GM18505 (cell line): Measurements from ENCODE around the gene PEX5L.
A peak's percentile ranks its signal among the peaks of the same experiment; 100 is the strongest.

Experiments used
- ATAC-seq: cut with Tn5 transposase; IDR thresholded peaks from one replicate; pipeline ENCODE4 v1.9.1; 2021; ENCODE audit not compliant: unreplicated experiment
- POLR2A ChIP-seq: IDR thresholded peaks from 4 replicates; pipeline ENCODE4 v1.6.1; 2011; ENCODE audit warnings: borderline replicate concordance; ENCODE audit not compliant: insufficient read depth, insufficient read length; ENCODE audit errors: extremely low read depth

PEX5L gene

DNA sequence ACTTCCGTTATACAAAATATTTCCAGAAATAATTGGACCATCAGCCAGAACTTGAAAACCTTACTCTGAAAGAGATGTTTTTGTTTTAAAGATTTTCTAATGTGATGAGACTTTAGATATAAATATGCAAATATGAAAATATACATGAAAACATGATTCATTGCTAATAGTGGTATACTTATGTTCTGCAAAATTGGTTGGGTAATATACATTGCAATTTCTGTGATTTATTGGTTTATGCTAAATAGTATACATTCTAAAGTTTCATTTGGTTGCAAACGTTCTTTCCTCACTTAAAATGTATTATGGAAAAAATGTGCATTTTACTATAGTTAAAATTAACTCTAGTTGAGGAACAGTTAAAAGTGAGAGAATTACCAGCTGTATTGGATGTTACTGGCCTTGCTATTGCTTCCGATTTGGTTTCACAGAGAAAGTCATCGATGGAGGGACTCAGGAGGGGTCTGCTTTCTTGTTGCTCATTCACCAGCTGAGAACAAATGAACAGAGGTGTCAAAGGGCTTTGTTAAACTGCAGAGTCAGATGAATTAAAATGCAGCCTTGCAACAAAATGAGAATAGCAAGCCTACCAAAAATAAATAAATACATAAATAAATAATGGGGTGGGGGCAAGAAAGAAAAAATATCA lies 149.3 kb downstream of the PEX5L start:
- TF ChIP-seq POLR2A = no peak
- no peak for ATAC-seq

DNA sequence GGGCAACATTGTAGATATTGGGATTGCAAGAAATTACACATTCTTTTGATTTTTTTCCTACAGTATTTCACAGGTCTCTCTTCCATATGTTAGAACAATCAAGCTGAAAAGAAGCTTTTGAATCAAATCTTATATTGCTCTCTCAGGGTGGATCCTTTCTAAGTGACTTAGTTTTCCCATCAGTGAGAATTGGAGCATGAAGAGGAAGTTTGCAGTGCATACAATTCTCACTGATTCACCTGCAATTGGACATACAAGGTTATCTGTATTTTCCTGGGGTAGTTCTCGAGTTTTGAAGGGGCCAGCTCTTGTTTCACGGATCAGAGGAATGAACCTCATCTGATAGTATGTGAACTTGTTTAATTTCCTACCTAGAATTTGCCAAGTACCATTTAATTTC lies 150.8 kb downstream of the PEX5L start:
- no peak for TF ChIP-seq POLR2A
- ATAC-seq = no peak

DNA sequence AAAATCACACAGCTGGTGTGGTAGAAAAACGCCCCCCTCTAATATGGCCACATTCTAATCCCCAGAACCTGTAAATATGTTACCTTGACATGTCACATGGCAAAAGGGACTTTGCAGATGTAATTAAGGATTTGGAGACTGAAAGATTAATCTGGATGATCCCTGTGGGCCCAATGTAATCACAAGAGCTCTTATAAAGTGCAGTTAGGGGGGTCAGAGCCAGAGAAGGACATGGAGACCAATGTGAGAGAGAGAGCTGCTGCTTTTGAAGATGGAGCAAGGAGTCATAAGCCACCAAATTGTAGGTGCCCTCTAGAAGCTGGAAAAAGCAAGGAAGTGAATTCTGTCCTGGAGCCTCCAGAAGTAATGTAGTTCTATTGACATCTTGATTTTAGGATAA lies 152.6 kb downstream of the PEX5L start:
- no peak for TF ChIP-seq POLR2A

DNA sequence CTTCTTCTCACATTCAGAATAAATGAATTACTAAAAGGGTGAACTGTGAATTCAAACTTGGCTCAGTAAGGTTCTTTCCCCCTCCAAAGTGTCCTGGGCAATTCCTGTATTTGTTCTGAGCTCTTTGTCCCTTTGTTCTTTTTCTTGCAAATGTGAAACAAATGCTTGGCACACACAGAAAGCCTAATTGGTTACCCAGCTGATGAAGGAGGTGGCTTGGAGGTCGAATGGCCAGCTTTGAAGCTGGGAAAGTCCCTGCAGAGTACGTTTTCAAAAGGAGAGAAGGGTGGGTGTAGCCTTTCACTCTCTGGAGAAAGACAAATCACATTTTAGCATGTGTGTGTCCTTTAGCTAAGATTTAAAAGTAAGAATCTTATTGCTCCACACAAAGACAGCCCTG lies 154.4 kb downstream of the PEX5L start:
- ATAC-seq = peak; percentile 78
- no peak for TF ChIP-seq POLR2A

More for the DNA sequence above, 152.6 kb downstream of the PEX5L start:
- no peak for ATAC-seq

DNA sequence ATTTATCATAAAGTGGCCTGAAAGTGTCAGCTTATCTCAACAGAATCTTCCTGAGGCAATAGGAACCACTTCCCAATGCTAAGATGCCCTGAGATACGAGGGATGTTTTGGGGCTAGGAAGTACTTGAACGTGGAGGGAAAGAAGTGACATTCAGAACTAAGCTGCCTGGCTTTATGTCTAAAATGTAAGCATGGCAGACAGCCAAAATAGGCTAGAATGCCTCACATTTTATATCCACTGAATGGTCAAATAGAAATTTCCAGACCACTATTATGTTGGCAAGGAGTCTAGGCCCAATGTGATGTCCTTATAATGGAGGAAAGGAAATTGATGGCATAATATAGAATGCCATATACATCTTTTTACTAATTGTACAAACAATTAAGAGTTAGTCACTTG lies 154.9 kb downstream of the PEX5L start:
- no peak for TF ChIP-seq POLR2A
- ATAC-seq = no peak

DNA sequence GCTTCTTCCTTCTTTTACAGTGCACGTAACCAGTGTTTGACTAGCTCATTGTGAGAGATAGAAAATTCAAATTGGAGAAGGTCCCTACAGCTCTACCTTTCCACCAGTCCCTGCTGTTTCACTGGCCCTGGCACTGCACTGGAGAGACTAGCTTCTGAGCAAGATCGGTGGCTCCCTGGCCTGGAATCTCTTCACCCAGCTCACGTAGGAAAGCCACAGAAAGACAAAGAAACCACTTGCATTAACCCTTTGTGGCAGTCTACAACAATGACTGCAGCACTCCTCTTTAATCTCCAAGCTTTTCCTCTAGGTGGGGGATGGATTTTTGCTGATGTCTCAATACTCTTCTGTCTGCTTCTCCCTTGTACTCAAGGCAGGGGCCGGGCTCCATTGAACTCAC lies 155.9 kb downstream of the PEX5L start:
- ATAC-seq = no peak
- TF ChIP-seq POLR2A = no peak

DNA sequence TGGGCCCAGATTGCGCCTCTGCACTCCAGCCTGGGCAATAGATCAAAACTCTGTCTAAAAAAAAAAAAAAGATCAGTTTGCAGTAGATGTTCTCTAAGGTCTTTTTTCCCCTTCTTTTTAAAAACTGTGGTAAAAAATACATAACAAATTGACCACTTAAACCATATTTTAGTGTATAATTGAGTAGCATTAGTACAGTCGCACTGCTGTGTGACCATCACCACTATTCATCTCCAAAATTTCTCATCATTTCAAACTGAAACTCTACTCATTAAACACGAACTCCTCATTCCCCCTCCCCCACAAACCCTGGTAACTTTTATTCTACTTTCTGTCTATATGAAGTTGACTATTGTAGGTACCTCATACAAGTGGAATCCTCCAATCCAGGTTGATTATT lies 160.3 kb downstream of the PEX5L start:
- ATAC-seq = no peak
- TF ChIP-seq POLR2A = no peak

DNA sequence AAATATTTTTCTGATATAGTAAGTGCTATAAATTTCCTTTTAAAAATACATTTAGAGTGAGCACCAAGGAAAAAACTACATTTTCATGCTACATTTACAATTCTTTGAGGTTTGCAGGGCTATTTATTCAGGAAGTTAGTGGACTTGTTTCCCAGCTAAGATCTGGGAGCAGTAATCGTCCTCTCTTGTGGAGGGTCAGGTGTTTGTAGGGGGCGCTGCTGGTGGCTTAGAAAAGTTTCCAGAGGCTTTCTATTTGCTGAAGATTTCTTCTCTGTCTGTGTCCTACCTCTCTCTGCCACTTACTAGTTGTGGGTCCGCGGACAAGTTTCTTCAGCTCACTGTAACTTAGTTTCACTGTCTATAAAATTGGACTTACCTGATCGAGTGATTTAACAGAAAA lies 163.9 kb downstream of the PEX5L start:
- no peak for ATAC-seq
- no peak for TF ChIP-seq POLR2A

DNA sequence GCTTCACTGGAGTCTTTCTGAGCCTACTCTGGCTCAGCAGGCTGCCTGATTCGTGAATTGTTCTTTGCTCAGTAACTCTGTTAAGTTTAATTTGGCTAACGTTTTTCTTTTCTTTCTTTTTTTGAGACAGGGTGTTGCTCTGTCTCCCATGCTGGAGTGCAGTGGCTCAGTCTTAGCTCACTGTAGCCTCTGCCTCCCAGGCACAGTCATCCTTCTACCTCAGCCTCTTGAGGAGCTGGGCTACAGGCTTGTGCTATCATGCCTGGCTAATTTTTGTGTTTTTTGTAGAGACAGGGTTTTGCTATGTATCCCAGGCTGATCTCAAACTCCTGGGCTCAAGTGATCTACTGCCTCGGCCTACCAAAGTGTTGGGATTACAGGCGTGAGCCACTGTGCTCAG lies 165.0 kb downstream of the PEX5L start:
- ATAC-seq = no peak
- TF ChIP-seq POLR2A = no peak

DNA sequence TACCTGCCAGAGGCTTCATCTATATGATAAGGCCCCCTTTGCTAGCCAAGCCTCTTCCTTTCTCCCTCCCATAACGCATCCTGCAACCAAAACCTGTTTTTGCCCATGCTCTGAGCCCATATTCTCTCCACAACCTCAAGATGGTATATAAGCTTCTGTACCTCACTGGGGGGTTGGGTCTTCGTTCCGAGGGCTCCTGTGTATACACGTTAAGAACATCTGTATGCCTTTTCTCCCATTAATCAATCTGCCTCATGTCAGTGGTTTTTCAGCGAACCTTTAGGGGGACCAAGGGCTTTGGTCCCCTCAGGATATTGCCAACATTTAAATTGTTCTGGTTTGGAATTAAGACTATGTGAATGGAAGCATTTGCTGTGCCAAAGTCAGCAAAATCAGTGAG lies 168.0 kb downstream of the PEX5L start:
- ATAC-seq = no peak
- no peak for TF ChIP-seq POLR2A

DNA sequence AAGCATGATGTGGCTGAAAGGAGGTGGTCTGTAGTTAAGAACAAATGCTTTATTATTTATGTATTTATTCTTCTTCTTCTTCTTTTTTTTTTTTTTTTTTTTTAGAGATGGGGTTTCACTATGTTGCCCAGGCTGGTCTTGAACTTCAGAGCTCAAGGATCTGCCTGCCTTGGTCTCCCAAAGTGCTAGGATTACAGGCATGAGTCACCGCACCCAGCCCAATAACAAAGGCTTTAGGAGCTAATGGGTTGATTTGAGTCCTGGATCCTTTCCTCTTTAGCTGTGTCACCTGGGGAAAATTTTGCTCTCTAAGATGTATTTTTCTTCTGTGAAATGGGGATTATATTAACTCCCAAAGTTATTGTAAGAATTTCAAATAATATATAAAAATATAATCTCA lies 168.8 kb downstream of the PEX5L start:
- no peak for ATAC-seq
- TF ChIP-seq POLR2A = no peak

DNA sequence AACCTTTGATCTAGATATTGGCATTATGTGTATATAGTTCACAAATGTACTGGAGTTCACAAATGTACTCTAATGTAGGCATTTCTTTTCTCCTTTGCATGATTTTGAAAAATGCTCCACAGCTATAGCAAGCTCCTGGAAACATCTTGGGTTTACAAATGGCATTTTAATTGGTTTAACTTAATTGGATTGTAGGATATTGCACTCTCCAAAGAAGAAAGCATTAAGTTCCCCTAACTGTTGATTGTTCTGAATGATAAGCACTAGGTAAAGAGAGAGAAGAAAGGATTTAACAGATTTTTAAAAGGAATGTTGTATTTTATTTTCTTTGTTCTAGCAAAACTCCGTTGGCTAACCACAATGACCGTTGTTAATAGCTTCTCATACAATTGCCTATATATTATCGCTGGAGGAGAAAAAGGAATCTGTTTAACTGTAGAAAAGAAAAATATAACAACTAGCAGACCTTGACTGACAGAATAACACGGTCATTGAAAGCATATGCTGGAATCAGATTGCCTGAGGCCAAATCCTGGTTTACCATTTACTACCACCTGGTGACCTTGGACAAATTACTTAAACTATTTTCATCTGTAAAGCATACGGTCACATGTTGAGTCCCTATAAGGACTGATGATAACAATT lies 170.8 kb downstream of the PEX5L start:
- TF ChIP-seq POLR2A = no peak
- no peak for ATAC-seq

DNA sequence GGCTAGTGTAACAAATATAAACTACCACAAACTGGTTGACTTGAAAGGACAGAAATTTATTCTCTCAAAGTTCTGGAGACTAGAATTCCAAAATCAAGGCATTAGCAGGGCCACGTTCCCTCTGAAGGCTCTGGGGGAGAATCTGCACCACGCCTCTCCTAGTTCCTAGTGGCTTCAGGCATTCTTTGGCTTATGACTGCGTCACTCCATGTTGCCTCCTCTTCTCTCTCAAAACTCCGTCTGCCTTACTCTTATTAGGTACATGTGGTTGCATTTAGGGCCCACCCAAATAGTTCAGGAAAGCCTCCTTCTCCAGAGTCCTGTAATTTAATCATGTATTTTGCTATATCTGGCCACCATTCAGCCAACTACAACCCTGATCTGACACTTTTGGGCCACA lies 174.8 kb downstream of the PEX5L start:
- no peak for TF ChIP-seq POLR2A
- no peak for ATAC-seq

DNA sequence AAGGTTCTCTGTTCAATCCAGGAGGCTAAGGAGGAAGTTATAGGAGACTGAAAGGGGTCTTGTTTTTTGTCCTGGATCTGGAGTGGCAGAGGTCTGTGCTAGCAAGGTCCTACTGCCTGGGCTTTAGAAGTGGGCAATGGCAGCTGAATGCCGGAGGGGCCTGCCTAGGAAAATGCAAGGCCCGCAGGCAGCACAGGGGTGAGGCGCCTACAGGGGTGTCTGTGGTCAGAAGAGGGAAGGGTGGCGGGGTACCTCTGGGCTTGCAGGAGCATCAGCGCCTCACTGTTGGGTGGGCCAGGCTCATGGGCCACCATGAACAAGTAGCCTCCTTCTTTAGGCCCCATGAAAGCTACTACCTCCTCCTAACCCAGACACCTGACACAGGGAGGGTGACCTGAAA lies 175.4 kb downstream of the PEX5L start:
- TF ChIP-seq POLR2A = no peak

DNA sequence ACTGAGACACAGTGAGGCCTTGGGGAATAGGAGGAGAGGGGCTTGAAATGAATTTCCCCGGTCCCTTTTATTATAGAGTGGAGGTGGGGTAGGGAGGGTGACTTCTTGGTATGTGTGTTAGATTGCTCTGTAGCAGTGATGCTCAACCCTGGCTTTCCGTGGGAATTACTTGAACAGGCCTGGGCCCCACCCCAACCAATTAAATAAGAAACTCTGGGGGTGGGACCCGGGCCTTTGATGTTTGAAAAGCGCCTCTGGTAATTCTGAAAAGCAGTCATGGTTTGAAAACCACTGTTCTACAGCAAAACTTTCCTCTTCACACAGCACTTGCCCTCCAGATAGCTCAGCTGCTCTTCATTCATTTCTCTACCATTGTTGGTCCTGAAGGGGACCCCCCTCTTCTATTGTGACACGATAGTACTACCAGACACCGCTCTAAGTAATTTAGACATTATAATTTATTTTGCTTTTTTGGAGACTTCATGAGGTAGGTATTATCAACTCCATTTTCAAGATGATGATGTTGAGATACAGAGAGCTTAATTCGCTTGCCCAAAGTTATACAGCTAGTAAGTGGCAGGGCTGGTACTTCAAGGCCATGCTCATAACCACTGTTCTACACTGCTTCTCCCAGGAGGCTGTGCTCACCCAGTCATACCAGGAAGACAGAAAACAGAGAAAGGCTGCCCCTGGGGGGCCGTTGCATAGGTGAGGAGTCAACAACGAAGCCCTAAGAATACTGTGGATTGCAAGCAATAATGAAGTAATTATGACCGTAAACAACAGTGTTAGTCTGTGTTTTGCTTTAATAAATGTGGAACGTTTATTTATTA lies 176.2 kb downstream of the PEX5L start:
- no peak for TF ChIP-seq POLR2A
- ATAC-seq = no peak

More for the DNA sequence above, 175.4 kb downstream of the PEX5L start:
- no peak for ATAC-seq

DNA sequence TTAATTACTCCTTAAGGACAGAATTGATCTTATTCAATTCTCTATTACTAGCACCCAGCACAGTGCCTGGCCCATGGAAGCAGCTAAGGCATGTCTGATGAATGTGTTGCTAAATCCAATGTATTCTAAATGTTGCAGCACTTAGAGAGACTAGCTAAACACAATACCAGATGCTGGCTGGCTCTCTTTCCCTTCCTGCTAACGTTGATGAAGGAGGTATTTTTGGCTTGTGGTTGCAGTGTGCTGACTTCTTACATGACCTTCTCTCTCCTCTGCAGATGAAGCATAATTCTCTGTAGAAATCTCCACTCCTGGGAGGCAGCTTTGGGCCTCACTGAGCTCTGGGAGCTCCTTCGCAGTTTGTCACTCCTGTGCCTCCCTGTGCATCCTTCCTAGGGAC lies 183.6 kb downstream of the PEX5L start:
- no peak for TF ChIP-seq POLR2A
- peak; percentile 77 for ATAC-seq
